Hematopoietic multipotent progenitor cell treated with erythropoietin and hydrocortisone succinate and interleukin-3 and kit ligand, for 15 days (in vitro differentiated cells): Measurements from ENCODE around the gene CHN1.

Experiments used
- DNase-seq: peaks from one replicate; pipeline ENCODE4 v3.0.0-alpha.2; 2015; ENCODE audit warnings: low spot score

CHN1 gene

DNA sequence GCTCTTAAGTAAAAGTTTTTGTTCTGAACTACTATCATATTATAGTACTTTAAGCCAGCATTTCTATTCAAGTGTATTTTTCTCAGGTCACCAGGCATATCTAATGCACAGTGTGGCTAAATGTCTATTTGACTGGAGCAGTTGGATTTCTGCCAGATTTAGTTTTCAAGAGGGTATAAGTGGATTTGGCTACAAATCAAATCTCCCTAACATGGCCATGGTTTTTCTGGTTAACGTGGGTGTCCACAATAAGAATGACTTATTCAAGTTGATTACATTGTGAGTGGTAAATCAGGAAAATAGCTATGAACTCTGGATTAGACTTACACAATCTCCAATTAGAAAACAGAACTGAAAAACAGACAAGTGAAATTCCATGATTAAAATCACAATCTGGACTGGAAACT, 5.7 kb upstream of the CHN1 start:
- no peak for DNase-seq

DNA sequence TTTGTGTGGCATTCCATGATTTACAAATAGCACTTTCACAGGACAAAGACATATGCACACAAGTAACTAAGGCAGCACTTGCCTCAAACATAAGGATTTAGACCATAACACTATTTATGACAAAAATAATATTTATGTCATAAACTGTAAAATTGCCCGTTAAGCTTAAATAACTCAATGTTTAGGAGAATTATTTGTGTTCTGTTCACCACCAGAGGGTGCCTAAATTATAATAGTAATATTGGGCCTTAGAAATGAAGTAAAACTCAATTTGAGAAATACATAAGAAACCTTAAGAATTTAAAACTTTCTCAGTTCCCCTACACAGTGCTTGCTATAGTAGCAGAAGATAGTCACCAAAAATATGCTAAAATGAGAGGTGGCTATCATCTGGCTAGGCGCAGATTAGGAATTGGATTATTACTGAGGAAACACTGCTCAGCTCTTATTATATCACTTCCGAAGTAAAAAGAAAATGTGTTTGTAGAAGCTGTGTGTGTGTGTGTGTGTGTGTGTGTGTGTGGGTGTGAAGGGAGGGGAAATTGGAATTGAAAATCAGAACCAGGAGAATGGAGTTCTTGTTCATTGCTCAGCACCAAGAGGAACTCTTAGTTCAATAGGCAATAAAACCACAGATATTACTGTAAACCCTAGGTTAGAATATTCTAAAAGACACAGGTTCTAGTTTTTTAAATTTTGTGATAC, 4.9 kb upstream of the CHN1 start:
- DNase-seq = no peak

DNA sequence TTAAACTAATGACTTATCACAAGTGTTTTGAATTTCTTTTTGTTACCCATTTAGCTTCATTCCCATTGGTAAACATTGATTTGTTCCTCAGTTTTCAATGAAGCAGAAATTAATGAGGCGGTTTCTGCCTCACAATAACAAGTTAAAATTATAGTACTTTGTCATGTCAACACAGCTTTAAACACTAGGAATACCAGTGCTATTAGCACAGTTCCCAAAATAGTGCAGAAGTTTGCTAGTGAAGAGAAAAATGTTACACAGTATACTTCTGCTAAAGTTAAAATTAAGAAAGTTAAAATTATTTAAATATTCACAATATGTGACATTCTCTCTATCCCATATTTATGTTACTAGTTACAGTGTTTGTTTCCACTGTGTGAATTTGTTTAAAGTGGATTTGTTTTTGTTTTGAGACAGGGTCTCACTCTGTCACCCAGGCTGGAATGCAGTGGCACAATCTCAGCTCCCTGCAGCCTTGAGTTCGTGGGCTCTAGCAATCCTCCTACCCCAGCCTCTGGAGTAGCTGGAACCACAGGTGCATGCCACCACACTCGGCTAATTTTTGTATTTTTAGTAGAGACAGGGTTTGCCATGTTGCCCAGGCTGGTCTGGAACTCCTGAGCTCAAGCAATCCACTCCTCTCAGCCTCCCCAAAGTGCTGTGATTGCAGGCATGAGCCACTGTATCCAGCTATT, 3.8 kb upstream of the CHN1 start:
- no peak for DNase-seq

DNA sequence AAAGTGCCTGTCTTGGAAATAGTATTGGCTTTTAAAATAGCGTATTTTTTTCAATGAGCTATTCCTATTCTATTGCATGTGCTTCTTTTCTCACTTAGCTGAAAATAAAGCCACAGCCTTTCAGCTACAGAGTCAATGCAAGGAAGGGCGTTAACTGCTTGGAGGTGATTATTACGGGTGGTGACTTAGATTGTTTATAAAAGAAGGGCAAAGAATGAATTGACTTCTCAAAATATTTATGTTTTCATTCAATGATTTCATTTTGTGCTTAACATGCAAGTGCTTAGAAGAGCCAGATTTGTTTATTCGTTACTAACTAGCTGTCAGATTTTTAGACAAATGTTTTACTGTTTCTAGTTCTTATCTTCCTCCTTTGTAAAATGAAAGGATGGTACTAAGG, 2.8 kb upstream of the CHN1 start:
- no peak for DNase-seq

DNA sequence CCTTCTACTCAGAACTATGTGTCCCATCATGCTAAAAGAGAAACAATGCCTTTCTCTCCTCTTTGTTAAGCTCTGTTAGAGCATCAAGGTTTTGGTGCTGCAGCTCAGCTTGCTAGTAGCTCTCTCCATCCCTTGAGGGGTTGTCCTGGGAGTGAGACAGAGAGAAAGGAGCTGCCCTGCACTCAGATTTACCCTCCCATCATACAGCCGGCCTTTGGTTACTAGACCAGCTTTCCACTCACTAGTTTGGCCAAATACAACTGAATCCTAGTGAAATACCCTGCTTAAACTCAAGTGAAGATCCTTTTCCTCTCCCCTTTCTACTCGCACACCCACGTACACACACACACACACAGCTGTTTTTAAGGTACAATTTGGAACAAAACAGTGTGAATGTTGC, 2.3 kb upstream of the CHN1 start:
- DNase-seq = no peak

DNA sequence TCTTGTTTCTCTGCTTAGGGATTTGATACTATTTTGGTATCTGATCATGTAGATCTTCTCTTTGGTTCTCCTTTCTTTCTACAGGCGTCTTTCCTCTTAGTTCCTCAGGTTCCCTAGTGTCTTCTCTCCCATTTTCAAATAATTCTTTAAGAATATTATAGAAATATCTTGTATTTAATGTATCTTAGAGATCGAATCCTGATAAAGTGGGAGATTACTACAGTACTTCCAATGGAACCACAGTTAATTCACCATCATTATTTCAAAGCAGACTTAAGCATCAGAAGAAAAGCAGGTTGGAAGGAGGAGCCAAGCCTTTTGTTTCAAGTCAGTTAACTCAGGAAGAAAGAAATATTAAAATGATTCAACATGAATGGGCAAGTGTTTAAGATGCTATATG, 1.1 kb upstream of the CHN1 start:
- no peak for DNase-seq

DNA sequence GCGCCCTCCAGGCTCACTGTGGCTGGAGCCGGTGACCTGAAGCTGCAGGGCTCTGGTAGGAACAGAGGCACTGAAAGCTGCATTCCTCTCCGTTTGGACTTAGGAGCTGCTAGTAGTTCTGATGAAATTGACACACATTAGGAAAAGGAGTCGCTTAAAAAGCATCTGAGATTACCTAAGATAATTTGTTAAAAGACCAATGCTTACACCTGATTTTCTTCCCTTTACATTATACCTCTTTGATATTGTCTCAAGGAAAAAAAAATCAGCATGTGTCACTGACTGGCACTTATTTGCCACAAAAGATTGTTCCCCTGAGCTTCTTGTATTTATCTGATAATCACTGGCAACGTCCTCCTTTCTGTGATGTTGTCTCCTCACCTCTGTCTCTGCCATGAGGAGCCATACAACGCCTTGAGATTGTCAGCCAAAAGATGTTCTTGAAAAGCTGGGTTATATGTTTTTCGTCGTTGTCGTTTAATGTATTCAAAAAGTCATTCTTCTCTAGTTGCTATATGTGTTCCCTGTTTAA, 618 bp upstream of the CHN1 start:
- DNase-seq = no peak

DNA sequence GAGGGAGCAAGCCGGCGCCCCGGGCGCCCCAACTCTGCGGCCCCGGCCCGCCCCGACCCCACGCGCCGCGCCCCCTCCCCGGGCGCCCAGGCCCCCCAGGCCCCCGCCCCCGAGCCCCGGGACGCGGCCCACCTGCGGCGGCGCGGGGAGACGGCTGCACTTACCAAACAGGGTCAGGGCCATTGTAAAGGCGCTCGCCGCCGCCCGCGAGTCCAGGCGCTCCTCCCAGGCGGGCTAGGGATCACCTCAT, 526 bp downstream of the CHN1 start:
- no peak for DNase-seq

DNA sequence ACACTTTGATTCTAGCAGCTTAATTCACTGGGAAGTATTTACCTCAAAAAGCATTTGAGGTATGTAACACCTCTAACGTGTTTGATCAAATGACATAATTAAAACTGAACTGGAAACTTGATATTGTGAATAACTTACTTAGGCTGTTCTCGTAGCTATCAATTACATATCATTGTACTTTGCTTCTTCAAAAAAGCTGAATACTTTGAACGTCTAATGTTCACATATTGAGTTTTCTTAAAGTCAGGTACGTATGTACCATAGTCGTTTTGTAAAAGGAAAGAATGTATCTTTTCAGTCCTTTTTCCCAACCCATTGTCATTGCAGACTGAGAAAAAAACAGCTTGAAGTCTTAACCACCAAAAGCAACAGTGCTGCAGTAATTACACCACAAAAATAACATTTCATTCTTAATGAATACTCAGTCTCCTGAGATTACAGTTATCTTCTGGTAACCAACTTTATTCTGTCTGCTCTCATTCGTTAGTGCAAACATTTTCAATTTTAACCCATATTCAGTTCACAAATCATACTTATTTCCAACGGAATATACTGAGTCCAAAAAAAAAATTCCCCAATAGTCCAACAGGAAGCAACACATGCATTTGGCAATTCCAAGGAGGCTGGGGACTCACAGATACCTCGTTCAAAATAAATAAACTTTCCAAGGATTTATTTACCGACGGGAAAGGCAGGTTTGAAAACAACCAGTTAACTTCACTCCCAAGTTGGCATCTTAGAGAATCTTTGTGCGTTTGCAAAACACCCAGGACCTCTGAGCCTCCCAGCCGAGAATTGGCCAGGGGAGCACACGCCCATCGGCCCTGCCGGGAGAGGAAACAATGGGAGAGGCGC, 1.1 kb downstream of the CHN1 start:
- DNase-seq = no peak

DNA sequence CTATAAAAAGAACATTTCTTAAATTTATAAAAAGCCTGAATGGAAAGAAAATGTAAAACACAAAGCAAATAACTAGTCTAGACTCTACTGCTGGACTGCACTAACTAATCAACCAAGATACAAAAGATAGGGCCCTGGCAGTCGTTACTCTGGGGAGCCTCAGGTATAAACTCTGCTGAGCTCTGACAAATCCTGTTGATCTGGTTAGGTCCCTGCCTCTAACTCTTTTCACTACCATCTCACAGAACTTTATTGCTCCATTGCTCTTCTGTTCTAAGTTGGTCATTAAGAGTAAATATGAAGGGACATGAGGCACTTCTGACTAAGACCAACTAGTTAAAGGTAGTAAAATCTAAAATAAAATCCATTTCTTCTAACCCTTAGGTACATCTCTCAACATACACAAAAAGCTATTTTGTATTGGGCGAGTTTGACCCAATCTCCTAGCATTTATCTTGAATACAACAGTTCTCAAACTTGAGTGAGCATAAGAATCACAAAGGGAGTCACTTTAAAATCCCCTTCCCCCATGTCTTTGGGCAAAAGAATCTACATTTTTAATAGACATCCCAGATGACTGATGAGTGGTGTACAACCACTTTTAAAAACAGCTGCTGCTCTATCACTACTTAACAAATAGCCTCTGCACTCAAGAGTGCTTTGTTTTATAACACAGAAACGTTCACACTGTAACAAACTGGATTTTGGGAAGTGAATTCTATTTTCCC, 2.5 kb downstream of the CHN1 start:
- no peak for DNase-seq

DNA sequence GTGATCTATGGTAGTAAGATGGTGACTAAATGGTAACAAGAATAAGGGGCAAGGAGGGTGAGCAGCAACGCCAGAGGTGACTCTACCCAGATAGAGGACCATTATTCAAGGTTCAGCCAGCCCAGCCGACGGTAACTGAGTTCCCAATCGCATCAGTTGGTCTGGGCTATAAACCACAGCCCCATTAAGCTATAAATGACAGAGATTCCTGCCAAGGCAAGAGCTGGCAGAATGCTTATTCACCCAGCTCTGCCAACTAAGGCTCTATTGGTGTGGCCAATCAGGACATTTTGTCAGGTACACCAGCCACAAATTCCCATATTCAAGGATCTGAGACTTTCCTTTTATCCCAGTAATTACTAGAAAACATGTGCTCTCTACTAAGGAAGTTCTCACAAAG, 3.6 kb downstream of the CHN1 start:
- DNase-seq = no peak

DNA sequence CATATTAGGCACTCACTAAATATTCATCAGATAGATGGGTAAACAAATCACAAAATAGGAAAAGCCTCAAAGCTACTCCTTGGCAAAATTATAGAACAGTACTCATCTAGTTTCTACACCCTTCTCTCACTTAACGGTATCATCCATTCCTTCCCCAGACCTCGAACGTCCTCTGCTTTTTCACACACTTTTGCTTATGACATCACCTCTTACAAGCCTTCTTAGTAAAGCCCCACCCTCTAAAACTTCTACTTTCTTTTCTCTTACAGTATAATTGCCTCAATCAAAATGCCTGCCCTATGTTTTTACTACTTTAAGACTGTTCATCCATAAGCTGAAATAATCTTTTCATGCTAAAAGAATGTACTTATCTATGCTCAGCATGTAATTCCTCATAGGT, 8.1 kb downstream of the CHN1 start:
- DNase-seq = no peak

DNA sequence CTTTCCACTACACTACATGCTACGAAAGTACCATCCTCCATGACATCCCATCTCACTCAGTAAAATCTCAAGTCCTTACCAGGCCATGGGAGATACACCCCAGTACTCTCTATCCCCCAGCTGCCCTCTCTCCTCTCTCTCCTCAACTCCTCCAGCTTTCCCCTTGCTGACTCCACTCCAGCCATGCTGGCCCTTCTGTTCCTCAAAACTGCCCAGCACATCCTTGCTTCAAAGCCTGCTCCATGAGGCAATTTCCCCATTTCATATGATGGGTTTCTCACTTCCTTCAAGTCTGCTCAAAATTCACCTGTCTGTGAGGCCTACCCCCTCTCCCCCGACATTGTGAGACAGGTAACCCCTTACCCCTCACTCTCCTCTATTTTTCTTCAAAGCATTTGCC, 8.6 kb downstream of the CHN1 start:
- DNase-seq = no peak

DNA sequence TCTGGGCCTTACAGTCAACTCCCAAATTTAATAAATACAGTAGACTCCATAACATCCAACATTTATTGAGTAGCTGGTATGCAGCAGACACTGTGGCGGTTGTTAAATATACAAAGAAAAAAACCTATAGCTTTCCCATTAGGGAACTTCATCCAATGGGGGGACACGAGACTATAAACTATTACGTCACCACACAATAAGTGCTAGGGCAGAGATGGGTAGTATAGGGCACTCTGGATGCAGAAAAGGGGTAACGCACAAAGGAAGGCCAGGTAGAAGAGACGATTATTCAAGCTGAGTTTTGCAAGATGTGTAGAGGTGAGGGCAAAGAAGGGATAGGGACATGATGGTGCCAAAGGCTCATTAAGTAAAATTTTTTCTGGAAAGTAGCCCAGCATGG, 10.8 kb downstream of the CHN1 start:
- no peak for DNase-seq

DNA sequence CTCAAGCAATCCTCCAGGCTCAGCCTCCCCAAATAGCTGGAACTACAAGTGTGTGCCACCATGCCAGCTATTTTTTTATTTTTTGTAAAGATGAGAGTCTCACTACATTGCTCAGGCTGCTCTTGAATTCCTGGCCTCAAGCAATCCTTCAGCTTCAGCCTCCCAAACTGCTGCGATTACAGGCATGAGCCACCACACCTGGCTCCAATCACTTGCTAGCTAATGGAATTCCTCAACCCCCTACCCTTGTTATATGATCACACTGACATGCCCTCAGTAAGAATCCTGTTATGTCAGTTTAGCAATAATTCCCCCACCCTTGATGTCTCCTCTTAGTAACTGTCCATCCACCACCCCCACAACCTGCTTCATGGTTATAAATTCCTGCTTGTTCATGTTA, 12.3 kb downstream of the CHN1 start:
- no peak for DNase-seq

DNA sequence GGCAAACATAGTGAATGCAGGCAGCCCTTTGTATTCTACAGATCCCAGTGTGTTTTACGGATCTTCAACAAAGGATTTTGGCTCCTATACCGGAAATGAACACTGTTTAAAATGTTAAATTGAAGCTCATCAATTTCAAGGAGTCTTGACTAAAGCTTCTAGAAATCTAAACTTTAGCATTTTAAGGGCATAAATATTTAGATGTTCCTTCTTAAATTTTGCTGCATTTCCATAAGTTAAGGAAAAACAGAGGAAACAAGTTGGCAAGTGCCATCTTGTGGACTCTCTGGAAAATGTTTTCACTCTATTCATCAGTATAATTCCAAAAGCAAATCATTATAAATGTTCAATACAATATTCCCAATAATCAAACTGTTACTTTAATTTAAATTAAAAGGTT, 19.6 kb downstream of the CHN1 start:
- no peak for DNase-seq

DNA sequence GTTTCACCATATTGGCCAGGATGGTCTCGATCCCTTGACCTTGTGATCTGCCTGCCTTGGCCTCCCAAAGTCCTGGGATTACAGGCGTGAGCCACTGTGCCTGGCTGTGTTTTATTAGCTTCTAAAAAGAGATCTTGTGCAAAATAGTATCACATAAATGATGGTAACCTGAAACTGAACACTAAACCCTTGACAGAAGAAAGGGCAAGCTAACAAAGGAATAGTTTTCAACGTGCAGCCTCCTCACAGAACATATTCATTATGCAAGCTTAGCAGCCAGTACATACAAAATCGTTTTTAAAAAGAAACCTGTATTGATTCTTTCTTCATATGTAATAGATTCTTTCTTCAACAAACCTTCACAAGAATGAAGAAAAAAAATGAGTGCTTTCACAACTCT, 20.6 kb downstream of the CHN1 start:
- DNase-seq = no peak

DNA sequence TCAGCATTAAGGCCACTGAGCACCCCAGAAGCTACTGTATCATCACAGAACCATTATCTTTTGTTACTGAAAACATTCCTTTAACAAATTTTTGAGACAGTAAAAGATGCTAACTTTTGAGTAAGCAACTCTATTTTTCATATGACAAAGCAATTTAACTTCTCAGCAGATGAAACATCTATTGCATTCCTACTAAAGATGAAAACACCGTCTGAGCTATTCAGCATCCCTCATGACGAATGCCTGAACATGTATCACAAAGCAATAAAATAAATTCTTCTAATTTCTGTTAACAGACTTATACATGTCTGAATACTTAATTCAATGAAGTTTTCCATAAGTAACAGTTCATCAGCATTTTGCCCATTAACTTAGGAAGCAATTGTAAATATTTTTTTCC, 23.9 kb downstream of the CHN1 start:
- no peak for DNase-seq

DNA sequence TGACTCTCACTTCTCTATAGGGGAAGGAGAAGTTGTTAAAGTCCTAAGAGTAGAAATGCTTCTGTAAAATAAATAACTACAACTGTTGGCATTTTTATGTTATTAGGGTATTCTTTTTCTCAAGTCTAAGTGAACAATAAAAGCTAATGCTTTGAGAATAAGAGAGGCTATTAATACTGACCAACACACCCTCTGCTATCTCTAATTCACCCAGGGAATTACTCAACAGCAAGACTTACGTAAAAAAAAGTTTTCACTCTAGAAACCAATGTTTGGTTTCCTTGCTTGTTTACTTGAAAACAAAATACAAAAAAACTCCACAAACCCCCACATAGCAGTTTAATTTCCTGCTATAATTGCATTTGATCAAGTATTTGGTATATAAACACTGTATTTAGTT, 25.2 kb downstream of the CHN1 start:
- no peak for DNase-seq

DNA sequence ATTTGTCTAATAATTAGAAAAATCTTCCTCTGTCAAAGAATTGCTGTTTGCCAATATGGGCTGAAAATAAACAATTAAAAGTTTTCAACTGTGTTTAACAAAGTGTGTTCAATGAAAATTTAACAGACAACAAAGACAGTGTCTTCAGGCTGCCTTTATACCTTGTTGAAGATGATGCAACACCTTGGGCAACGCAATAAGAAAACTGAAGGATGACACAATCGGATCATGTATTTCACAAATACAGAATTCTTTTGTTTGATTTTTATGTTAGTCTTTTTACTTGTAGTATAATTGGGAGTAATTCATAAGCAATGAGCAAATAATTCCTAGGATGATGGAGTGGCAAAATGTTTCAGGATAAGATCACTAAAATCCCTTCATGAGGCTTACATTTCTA, 27.8 kb downstream of the CHN1 start:
- DNase-seq = no peak

DNA sequence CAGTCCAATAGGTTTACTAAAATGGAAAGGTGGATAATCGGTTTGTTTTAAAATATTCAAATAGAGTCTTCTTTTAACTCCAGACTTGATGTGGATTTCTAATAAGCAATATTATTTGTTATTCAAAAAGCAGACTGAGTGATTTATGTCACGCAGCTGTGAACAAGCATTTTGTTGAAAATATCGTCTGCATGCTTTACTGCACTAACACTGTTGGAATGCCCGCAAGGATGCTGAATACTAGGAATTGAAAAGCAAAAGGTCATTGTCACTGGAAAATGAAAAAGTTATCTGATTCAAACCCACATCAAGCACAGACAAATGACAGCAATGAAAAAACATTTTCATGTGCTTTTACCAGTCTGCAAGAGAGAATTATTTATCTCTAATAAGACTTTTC, 31.1 kb downstream of the CHN1 start:
- DNase-seq = no peak

DNA sequence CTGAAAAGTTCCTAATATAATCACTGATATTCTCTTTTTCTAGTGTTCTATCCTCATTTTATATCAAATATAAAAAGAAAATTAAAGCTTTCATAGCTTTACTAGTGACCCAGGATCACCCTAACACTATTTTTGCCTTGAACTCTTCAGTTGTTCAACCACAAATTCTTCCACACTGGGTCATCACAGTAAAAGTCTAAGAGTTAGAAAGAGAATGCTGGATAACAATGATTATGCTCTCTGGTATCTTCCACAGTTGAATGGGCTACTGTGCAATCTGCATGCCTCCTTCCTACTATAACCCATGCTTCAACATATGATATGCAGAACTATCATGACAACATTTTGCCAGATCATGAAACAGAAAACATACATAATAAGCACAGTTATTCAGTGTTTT, 32.3 kb downstream of the CHN1 start:
- DNase-seq = no peak
